ENCODE data around the gene NKX6-2.

GRCh38 chr10:132789659-132790148 is 3.8 kb upstream of the NKX6-2 start:
- no peak for TF ChIP-seq CTCF (conservative IDR thresholded peaks at IDR 0.05)
- no peak for TF ChIP-seq ZFX (IDR thresholded peaks at IDR 0.05)

All from C4-2B (cell line).